Activated CD4-positive, alpha-beta memory T cell treated with anti-CD3 and anti-CD28 coated beads for 36 hours (primary cell): ENCODE results near the gene LAG3. TPM values are rescaled to one million over a fixed set of nuclear protein-coding genes. Genes with fewer than 3 reads are reported as not detected.
"Not testable (repeated sequence)": the region's sequence is repeated elsewhere in the genome, so short reads cannot be mapped to it uniquely, and the experiment has no call there.

Experiments
- CTCF ChIA-PET: fragments of 350-600 bp; sonication (Branson Sonifier 250); formaldehyde crosslinking; loops from one replicate; lab custom pipeline; 2021; ENCODE audit warnings: antibody characterized with exemption, inconsistent platforms; lab: Charles Lee
- POLR2A ChIA-PET: fragments of 350-600 bp; sonication (Branson Sonifier 250); formaldehyde crosslinking; loops from one replicate; lab custom pipeline; 2021; ENCODE audit warnings: antibody characterized with exemption; lab: Charles Lee
- DNase-seq: peaks from one replicate; pipeline ENCODE4 v3.0.0-alpha.2; 2020
- H3K27ac Mint-ChIP-seq: one replicate; pipeline ENCODE4 v1.8.0; 2021; ENCODE audit warnings: mixed read lengths
- H3K27me3 Mint-ChIP-seq: one replicate; pipeline ENCODE4 v1.8.0; 2021; ENCODE audit warnings: mixed read lengths
- H3K36me3 Mint-ChIP-seq: one replicate; pipeline ENCODE4 v1.8.0; 2021; ENCODE audit warnings: mixed read lengths
- H3K4me1 Mint-ChIP-seq: one replicate; pipeline ENCODE4 v1.8.0; 2021; ENCODE audit warnings: low read depth, mixed read lengths
- H3K4me3 Mint-ChIP-seq: one replicate; pipeline ENCODE4 v1.8.0; 2021; ENCODE audit warnings: mild to moderate bottlenecking, mixed read lengths
- H3K9me3 Mint-ChIP-seq: one replicate; pipeline ENCODE4 v1.8.0; 2021; ENCODE audit warnings: mixed read lengths
- intact Hi-C: fragments of 100-400 bp; cut with micrococcal nuclease; formaldehyde crosslinking; loops from one replicate; pipeline ENCODE4 v1.15.1; 2023
- total RNA-seq, 2 experiments: library from RNA; stranded (reverse); gene quantifications; one replicate each; pipeline ENCODE4 v1.2.3, GENCODE V29; 2021

LAG3 gene
- total RNA-seq, 2 experiments from 2014 or later: 169 to 172 TPM

DNA sequence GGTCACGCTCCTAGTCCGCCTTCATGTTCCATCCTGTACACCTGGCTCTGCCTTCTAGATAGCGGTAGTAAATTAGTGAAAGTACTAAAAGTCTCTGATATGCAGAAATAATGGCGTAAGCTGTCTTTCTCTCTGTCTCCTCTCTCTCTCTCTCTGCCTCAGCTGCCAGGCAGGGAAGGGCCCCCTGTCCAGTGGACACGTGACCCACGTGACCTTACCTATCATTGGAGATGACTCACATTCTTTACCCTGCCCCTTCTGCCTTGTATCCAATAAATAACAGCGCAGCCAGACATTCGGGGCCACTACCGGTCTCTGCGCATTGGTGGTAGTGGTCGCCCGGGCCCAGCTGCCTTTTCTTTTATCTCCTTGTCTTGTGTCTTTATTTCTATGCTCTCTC is 30.2 kb upstream of the LAG3 start:
- POLR2A ChIA-PET: interaction anchor here (1.0 to 2.2 kb wide), 3 partner anchors 11 to 110 kb away, joined by 3 to 17 read pairs (median 8); partner anchors contain the start of genes COPS7A, MLF2 and USP5

DNA sequence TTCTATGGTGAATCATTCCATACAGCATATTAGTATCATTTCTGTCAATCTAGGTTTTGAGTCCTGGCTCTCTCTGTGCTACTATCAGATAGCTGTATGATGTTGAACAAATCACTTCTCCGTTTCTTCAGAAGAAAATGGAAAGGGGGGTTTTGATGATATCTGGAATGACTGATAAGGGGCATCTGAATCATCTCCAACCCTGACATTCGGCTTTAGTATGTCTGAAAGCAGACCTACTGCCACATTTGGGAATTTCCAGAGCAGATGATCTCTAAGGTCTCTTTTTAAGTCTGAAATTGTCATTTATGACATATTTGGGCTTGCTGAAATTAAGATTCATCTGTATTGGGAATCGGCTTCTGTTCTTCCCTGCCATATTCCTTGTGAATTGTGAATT is 29.5 kb upstream of the LAG3 start:
- CTCF ChIA-PET: interaction anchor here (1.0 to 2.6 kb wide), 4 partner anchors 10 to 29 kb away, joined by 3 to 8 read pairs (median 5); partner anchors contain the start of genes MLF2 and PTMS
- Mint-ChIP-seq H3K27ac (peak overlapping the region; percentile 81), H3K36me3 (peaks cover 26% of the 10 kb centered on the region), H3K9me3 (peaks cover 16% of the 10 kb centered on the region), H3K4me1 (peaks cover 37% of the 10 kb centered on the region), H3K4me3 (no peak overlapping the region), H3K27me3 (no peaks in the 10 kb centered on the region)
- POLR2A ChIA-PET: interaction anchor here (0.6 to 2.2 kb wide), 5 partner anchors 10 to 296 kb away, joined by 3 to 17 read pairs (median 4); partner anchors contain the start of genes COPS7A, MLF2, USP5 and ZNF384
- DNase-seq: no peak
- intact Hi-C loops: loop anchor here (1.0 kb wide), 1 partner anchor 19 kb away; the partner anchor contains the start of gene COPS7A

More for the DNA sequence above, 30.2 kb upstream of the LAG3 start:
- H3K27me3 Mint-ChIP-seq, DNase-seq, intact Hi-C loops, H3K4me3 Mint-ChIP-seq, H3K27ac Mint-ChIP-seq: not testable (repeated sequence)
- CTCF ChIA-PET: interaction anchor here (1.0 to 1.2 kb wide), 2 partner anchors 11 to 12 kb away, joined by 3 to 7 read pairs; partner anchors contain the start of gene MLF2
- peaks cover 16% of the 10 kb centered on the region for H3K9me3 Mint-ChIP-seq
- H3K36me3 Mint-ChIP-seq: peaks cover 22% of the 10 kb centered on the region
- H3K4me1 Mint-ChIP-seq: peaks cover 37% of the 10 kb centered on the region

DNA sequence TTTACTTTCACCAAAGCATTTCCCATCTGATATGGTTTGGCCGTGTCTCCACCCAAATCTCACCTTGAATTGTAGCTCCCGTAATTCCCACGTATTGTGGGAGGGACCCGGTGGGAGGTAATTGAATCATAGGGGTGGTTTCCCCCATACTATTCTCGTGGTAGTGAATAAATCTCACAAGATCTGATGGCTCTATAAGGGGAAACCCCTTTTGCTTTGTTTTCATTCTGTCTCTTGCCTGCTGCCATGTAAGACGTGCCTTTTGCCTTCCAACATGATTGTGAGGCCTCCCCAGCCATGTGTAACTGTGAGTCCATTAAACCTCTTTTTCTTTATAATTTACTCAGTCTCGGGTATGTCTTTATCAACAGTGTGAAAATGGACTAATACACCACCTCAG is 29.0 kb upstream of the LAG3 start:
- CTCF ChIA-PET: interaction anchor here (1.0 to 2.6 kb wide), 4 partner anchors 9 to 28 kb away, joined by 3 to 8 read pairs (median 5); partner anchors contain the start of genes MLF2 and PTMS
- H3K4me1 Mint-ChIP-seq: peaks cover 37% of the 10 kb centered on the region
- DNase-seq: peak; percentile 51
- intact Hi-C loops: loop anchor here (1.0 kb wide), 1 partner anchor 19 kb away; the partner anchor contains the start of gene COPS7A
- peaks cover 16% of the 10 kb centered on the region for H3K9me3 Mint-ChIP-seq
- peaks cover 30% of the 10 kb centered on the region for H3K36me3 Mint-ChIP-seq
- not testable (repeated sequence) for H3K27me3 Mint-ChIP-seq, H3K4me3 Mint-ChIP-seq
- peak overlapping the region; percentile 81 for H3K27ac Mint-ChIP-seq
- POLR2A ChIA-PET: interaction anchor here (0.6 to 2.2 kb wide), 5 partner anchors 10 to 297 kb away, joined by 3 to 17 read pairs (median 4); partner anchors contain the start of genes COPS7A, MLF2, USP5 and ZNF384

DNA sequence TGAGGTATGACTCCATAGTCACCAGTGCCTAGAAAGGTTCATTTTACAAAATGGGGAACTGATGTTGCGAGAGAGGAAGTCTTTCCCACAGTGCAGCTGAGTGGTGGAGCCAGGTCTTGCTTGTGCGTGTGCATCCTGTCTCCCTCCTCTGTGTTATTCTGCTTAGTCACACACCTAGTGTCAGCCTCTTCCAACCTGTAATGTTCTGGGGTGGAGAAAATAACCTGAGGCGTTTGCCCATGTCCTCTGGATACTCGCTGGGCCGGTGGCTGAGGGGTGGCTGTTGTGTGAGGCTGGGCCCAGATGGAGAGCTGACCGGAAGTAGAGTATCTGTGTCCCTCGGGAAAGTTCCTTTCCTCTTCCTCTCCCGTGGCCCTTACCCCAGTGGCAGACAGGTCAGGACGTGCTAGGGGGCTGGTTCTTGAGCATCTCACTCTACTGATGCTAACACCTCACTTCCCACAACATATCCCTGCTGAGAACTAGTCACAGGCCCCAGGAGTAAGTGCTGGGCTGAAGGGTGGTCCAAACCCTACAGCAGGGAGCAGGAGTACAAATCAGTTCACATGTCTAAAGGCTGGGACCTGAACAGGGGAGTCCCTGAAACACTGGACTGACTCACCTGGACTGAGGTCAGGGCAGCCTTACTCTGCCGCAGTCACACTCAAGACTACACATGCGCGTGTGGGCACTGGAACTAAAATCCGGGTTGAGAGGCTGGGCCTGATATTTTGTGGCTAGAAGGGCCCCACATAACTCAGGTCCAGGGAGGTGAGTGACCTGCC is 26.4 kb upstream of the LAG3 start:
- intact Hi-C loops: no loop called here
- Mint-ChIP-seq H3K27ac (peak overlapping the region; percentile 82), H3K36me3 (peaks cover 39% of the 10 kb centered on the region), H3K4me3 (no peak overlapping the region), H3K4me1 (peaks cover 41% of the 10 kb centered on the region), H3K9me3 (peaks cover 16% of the 10 kb centered on the region), H3K27me3 (no peaks in the 10 kb centered on the region)
- ChIA-PET CTCF (interaction anchor here (2.2 kb wide), 1 partner anchor 8 kb away, joined by 13 read pairs; the partner anchor contains the start of gene MLF2), POLR2A (interaction anchor here (0.9 kb wide), 1 partner anchor 57 kb away, joined by 3 read pairs; the partner anchor contains the start of gene ZNF384)
- peak; percentile 43 for DNase-seq

DNA sequence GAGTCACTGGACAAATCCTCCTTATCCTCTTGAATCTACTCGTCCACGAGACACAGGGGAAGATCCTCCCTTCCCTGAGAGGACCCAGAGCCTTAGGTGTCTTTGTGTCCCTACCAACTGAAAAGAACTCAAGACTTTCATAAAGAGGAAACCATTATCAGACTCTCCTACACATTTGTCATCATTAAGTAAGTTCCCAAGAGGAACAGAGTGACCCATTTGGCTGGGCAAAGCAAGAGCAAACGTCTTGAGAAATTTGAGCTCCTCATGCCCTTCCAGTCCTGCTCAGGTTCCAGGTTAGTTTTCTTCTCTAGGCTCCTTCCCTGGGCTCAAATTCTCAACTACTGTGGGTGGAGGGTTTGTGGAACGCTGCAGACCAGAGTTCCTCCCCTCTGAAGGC is 25.1 kb upstream of the LAG3 start:
- ChIA-PET POLR2A (no interaction called here), CTCF (interaction anchor here (1.0 kb wide), 1 partner anchor 20 kb away, joined by 3 read pairs; no protein-coding TSS in a partner anchor)
- peaks cover 16% of the 10 kb centered on the region for H3K9me3 Mint-ChIP-seq
- peaks cover 42% of the 10 kb centered on the region for H3K36me3 Mint-ChIP-seq
- intact Hi-C loops: no loop called here
- no peak overlapping the region for H3K4me3 Mint-ChIP-seq
- H3K4me1 Mint-ChIP-seq: peaks cover 50% of the 10 kb centered on the region
- H3K27me3 Mint-ChIP-seq: no peaks in the 10 kb centered on the region
- DNase-seq: no peak
- peak overlapping the region; percentile 23 for H3K27ac Mint-ChIP-seq

DNA sequence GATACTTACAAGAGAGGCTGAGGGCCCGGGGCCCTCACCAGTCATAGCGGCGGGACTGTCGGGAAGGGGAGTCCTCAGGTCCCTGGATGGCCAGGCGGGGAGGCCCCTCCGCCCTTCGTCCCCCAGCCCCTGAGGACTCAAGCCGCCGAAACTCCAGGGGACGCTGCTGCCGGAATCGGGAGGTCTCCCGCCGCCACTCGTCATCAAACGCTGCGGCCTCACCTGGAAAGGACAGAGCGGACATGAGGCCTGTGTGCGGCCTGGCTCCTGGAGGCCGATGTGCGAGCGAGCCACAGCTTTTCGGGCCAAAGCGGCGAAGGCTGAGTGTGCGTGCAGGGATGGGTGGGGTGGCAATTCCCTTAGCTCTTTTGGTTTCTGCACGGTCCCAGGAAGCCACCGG is 23.6 kb upstream of the LAG3 start:
- no peaks in the 10 kb centered on the region for H3K27me3 Mint-ChIP-seq
- H3K36me3 Mint-ChIP-seq: peaks cover 44% of the 10 kb centered on the region
- intact Hi-C loops: no loop called here
- ChIA-PET POLR2A (no interaction called here), CTCF (no interaction called here)
- no peak for DNase-seq
- no peak overlapping the region for H3K27ac Mint-ChIP-seq
- peaks cover 41% of the 10 kb centered on the region for H3K4me1 Mint-ChIP-seq
- no peak overlapping the region for H3K4me3 Mint-ChIP-seq
- peaks cover 4% of the 10 kb centered on the region for H3K9me3 Mint-ChIP-seq

DNA sequence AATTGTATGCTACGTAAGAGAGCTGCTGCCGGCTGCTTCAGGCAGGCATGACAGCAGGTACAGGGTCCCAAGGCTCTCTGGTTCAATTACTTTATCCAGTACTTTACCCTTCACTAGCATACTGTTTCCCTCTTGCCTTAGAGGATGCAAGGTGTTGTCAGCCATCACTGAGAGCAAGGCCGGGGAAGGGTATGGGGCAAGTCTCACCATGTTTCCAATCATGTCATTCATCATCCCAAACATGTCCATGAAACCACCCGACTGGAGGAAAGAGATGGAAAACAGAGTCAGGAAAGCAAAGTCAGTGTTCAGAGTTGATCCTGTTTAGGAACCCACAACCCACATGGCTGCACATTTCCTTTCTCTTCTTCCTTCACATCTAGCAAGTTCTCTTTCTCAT is 21.8 kb upstream of the LAG3 start:
- ChIA-PET CTCF (interaction anchor here (0.8 kb wide), 1 partner anchor 30 kb away, joined by 3 read pairs; no protein-coding TSS in a partner anchor), POLR2A (no interaction called here)
- Mint-ChIP-seq H3K4me3 (no peak overlapping the region), H3K9me3 (no peaks in the 10 kb centered on the region), H3K4me1 (peaks cover 34% of the 10 kb centered on the region), H3K36me3 (peaks cover 32% of the 10 kb centered on the region), H3K27ac (peak overlapping the region; percentile 55), H3K27me3 (no peaks in the 10 kb centered on the region)
- intact Hi-C loops: no loop called here
- no peak for DNase-seq

DNA sequence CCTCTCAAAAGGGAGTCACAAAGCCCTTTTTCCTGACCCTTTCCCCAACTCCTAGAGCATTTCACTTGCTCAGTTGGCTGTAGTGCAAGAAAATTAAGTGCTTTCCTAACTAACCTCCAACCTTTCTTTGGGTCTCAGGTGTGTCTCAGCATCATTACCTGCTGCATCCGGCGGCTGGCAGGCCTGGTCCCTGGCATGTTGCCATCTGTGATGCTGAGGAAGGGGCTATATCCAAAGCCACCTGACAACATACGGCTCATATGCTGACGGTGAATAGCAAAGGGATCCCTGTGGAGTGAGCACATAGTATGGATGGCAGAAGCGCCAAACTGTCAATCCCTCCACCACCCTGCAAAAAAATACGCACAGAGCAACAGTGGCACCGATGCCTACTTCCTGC is 20.6 kb upstream of the LAG3 start:
- intact Hi-C loops: loop anchor here (2.0 kb wide), 2 partner anchors 15 to 437 kb away; partner anchors contain the start of genes PEX5 and PTMS
- no peak for DNase-seq
- H3K27me3 Mint-ChIP-seq: no peaks in the 10 kb centered on the region
- H3K36me3 Mint-ChIP-seq: peaks cover 22% of the 10 kb centered on the region
- ChIA-PET POLR2A (interaction anchor here (0.9 to 3.7 kb wide), 4 partner anchors 15 to 145 kb away, joined by 5 to 37 read pairs (median 16); partner anchors contain the start of genes CD4, COPS7A and PTMS), CTCF (interaction anchor here (1.3 to 5.9 kb wide), 8 partner anchors 9 to 100 kb away, joined by 4 to 91 read pairs (median 39); partner anchors contain the start of genes CDCA3, COPS7A, GPR162 and PTMS)
- no peaks in the 10 kb centered on the region for H3K9me3 Mint-ChIP-seq
- peak overlapping the region; percentile 96 for H3K27ac Mint-ChIP-seq
- peaks cover 24% of the 10 kb centered on the region for H3K4me1 Mint-ChIP-seq
- H3K4me3 Mint-ChIP-seq: peak overlapping the region; percentile 93

DNA sequence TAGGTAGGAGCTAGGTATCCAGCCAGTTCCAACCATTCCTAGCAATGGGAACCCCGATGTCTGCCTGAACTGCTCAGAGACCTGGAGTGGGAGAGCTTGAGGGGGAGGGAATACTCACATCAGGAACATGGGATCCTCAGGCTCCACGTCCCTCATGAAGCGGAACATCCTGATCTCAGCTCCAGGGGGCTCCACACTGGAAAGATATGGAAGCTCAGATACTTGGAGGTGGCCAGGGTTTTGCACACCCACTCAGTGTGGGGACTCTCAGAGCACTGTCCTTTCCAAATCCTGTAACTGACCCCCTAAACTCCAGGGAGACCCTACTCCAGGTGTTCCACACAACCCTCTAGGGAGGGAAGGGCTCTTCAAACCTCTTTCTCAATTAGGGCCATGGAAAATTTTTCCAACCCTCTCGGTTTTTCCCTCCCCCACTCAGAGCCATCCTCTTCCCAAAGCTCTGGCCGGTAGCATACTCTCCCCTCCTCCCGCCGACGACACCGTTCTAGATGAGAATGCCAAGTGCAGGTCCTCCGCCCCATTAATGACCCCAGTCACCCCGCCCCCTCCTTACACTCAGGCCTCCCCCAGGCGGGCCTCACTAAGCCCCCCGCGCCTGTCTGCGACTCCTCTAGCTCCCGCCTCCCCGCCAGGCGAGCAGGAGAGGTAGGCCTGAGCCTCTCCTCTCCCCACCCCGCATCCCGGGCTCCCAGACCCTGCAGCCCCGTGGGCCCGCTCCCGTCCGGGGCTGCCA is 20.0 kb upstream of the LAG3 start:
- no peaks in the 10 kb centered on the region for H3K9me3 Mint-ChIP-seq
- intact Hi-C loops: loop anchor here (2.0 kb wide), 2 partner anchors 14 to 436 kb away; partner anchors contain the start of genes PEX5 and PTMS

DNA sequence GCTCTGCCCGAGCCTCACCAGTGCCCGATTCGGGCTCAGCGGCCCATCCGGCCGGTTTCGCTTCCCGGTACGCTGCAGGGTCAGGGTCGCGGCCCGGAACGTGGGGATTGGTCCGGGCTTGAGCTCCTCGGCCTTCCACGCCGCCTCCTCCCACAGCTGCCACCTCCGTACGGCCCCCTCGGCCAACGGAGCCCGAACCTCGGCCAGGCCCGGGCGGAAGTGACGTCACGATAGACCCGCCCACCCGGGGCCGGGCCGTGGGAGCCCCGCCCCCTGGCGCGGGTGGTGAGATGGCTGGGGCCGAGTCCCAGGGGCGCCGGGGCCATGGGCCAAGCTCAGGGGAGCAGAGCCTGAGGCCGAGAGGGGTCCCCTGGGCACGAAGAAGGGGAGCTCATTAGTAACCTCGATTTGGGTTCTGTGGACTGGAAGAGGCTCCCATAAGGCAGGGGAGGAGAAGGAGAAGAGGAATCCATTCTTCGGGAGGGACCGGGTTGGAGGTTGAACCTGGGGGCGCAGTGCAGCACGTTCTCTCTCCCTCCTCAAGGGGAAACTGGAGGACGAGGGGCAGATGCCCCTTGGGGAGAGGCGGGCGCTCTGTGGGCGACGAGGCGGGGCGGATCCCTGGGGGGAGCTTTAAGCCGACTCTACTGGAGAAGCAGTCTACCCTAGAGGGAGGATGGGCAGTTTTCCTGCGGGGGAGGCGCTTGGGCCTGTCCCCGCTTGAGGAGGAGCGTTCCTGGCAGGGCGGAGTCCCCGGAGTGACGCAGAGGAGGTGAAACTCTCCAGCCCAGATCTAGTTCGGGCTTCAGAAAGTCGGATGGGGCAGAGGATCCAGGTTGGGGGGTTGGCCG is 19.2 kb upstream of the LAG3 start, which contains the start of gene MLF2:
TSS of gene MLF2 (minus strand) at position 221 of the 851 bp plus-strand sequence. CDS start 807 bp downstream, outside the sequence.
- CTCF ChIA-PET: interaction anchor here (0.6 to 5.9 kb wide), 43 partner anchors 8 to 240 kb away, joined by 3 to 91 read pairs (median 5); partner anchors contain the start of genes CD4, CDCA3, COPS7A and GNB3
- Mint-ChIP-seq H3K4me3 (peak within 1 kb of the TSS; percentile 93), H3K4me1 (peaks cover 24% of the 10 kb centered on the region)

More for the DNA sequence above, 20.0 kb upstream of the LAG3 start:
- POLR2A ChIA-PET: interaction anchor here (0.9 to 3.7 kb wide), 20 partner anchors 10 to 266 kb away, joined by 3 to 37 read pairs (median 4); partner anchors contain the start of genes CD4, CDCA3, COPS7A and GAPDH
- Mint-ChIP-seq H3K4me1 (peaks cover 24% of the 10 kb centered on the region), H3K4me3 (peak overlapping the region; percentile 93), H3K27me3 (no peaks in the 10 kb centered on the region), H3K27ac (peak overlapping the region; percentile 96), H3K36me3 (peaks cover 22% of the 10 kb centered on the region)
- CTCF ChIA-PET: interaction anchor here (0.5 to 5.9 kb wide), 32 partner anchors 8 to 287 kb away, joined by 3 to 91 read pairs (median 10); partner anchors contain the start of genes CD4, CDCA3, COPS7A and GPR162
- no peak for DNase-seq

More for the DNA sequence above, 19.2 kb upstream of the LAG3 start, which contains the start of gene MLF2:
- peaks cover 15% of the 10 kb centered on the region for H3K36me3 Mint-ChIP-seq
- peak within 1 kb of the TSS; percentile 96 for H3K27ac Mint-ChIP-seq
- peak; percentile 99 for DNase-seq
- no peaks in the 10 kb centered on the region for H3K9me3 Mint-ChIP-seq
- POLR2A ChIA-PET: interaction anchor here (0.6 to 3.7 kb wide), 25 partner anchors 10 to 265 kb away, joined by 3 to 37 read pairs (median 4); partner anchors contain the start of genes CD4, CDCA3, COPS7A and GAPDH
- intact Hi-C loops: loop anchor here (1.0 to 2.0 kb wide), 10 partner anchors 14 to 436 kb away; partner anchors contain the start of genes CD4, GPR162, PEX5 and PTMS
- no peaks in the 10 kb centered on the region for H3K27me3 Mint-ChIP-seq
